ENCODE results near the gene BLNK. TPM values are rescaled to one million over a fixed set of nuclear protein-coding genes. Genes with fewer than 3 reads are reported as not detected.

Gene BLNK
- not detected for total RNA-seq (ENCODE audit: unreplicated experiment)
- long read RNA-seq, result 0 reads

DNA sequence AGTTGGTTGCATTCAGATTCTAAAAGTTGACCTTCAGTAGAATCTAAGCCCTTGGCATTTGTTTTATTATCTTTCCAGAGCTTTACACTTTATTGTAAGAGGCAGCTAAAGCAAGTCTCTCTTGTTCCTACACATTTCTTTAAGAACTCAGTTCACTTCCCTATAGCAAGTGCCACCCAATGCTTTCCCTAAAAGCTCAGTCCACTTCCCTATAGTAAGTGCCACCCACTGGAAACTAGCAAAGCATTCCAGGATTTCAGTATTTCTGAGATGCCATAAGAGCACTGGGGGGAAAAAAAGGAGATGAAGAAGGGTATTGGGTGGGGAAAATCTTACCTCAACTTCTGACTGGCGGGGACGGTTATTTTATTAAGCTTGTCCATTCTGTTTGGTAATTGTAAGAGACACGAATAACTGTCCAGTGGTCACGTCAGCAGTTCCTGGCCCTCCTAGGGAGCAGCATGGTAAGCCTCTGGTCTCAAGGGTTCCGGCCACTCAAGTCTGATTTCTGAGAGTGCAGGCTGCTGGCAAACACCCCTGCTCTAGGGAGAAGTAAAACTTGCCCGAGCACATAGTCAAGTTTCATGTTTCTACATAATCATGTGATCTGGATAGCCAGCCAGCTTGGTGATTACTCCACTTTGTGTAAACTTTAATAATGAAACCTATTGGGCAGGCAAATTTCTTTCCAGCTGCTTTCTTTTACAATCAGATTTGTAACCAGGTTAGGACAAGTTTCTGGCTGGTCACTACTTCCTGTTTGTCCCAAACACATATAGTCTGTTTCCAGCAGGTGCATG is at the start of gene BLNK:
BLNK (minus strand) TSS at position 554 of the 800 bp plus-strand sequence; CDS start at position 383, 171 bp downstream.
- H3K4me3 Mint-ChIP-seq (ENCODE audit: unreplicated experiment), result no peak within 1 kb of the TSS
- H3K27ac Mint-ChIP-seq (ENCODE audit: unreplicated experiment), result no peak within 1 kb of the TSS

GRCh38 chr10:96319754-96320474 is 48.5 kb upstream of the BLNK start:
- Mint-ChIP-seq H3K27me3 (ENCODE audit: unreplicated experiment) (no peaks in the 10 kb centered on the region), H3K9me3 (ENCODE audit: unreplicated experiment) (no peaks in the 10 kb centered on the region), H3K27ac (ENCODE audit: unreplicated experiment) (no peak overlapping the region), H3K4me3 (ENCODE audit: unreplicated experiment) (no peak overlapping the region), H3K4me1 (ENCODE audit: unreplicated experiment) (peaks cover 6% of the 10 kb centered on the region), H3K36me3 (ENCODE audit: low read depth, unreplicated experiment) (no peaks in the 10 kb centered on the region)
- no peak for DNase-seq (ENCODE audit: low spot score)
- TF ChIP-seq CTCF (IDR thresholded peaks at IDR 0.05; ENCODE audit: unreplicated experiment), result no peak

More for the DNA sequence above, at the start of gene BLNK:
- H3K9me3 Mint-ChIP-seq (ENCODE audit: unreplicated experiment), result no peaks in the 10 kb centered on the region
- H3K4me1 Mint-ChIP-seq (ENCODE audit: unreplicated experiment), result no peaks in the 10 kb centered on the region
- TF ChIP-seq CTCF (IDR thresholded peaks at IDR 0.05; ENCODE audit: unreplicated experiment), result no peak
- no peak for DNase-seq (ENCODE audit: low spot score)
- H3K36me3 Mint-ChIP-seq (ENCODE audit: low read depth, unreplicated experiment), result no peaks in the 10 kb centered on the region
- peaks cover 4% of the 10 kb centered on the region for H3K27me3 Mint-ChIP-seq (ENCODE audit: unreplicated experiment)

- H3K9me3 Mint-ChIP-seq (ENCODE audit: unreplicated experiment), result no peaks in the 10 kb centered on the region
- DNase-seq (ENCODE audit: low spot score), result no peak
- no peaks in the 10 kb centered on the region for H3K27me3 Mint-ChIP-seq (ENCODE audit: unreplicated experiment)
- H3K4me3 Mint-ChIP-seq (ENCODE audit: unreplicated experiment), result no peak overlapping the region
- H3K4me1 Mint-ChIP-seq (ENCODE audit: unreplicated experiment), result peaks cover 6% of the 10 kb centered on the region
- no peak overlapping the region for H3K27ac Mint-ChIP-seq (ENCODE audit: unreplicated experiment)
- H3K36me3 Mint-ChIP-seq (ENCODE audit: low read depth, unreplicated experiment), result no peaks in the 10 kb centered on the region
- TF ChIP-seq CTCF (IDR thresholded peaks at IDR 0.05; ENCODE audit: unreplicated experiment), result no peak
Measured at GRCh38 chr10:96317067-96317833, 45.9 kb upstream of the BLNK start.

DNA sequence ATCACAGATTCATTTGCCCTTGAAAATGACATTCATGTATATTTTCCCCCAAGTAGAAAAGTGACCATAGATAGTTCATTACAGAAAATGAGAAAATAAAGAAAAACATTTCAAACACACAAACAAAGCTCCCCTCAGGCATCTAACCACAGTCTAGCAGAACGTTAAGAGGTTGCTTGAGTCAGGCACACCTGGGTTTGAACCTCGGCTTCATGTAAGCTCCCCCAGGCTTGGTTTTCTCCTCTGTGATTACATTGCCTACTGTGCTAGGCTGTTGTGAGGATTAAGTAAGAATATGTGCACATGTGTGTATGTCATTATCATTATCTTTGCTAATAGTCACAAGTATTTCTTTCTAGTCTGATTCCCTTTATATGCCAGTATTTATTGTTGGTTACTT is 42.0 kb upstream of the BLNK start:
- no peak for TF ChIP-seq CTCF (IDR thresholded peaks at IDR 0.05; ENCODE audit: unreplicated experiment)
- Mint-ChIP-seq H3K4me1 (ENCODE audit: unreplicated experiment) (peaks cover 23% of the 10 kb centered on the region), H3K36me3 (ENCODE audit: low read depth, unreplicated experiment) (no peaks in the 10 kb centered on the region), H3K4me3 (ENCODE audit: unreplicated experiment) (no peak overlapping the region), H3K27ac (ENCODE audit: unreplicated experiment) (no peak overlapping the region), H3K27me3 (ENCODE audit: unreplicated experiment) (peaks cover 2% of the 10 kb centered on the region), H3K9me3 (ENCODE audit: unreplicated experiment) (no peaks in the 10 kb centered on the region)
- DNase-seq (ENCODE audit: low spot score), result no peak
